IPS-NIHi11 (cell line): Measurements from ENCODE around the gene AKIP1.
"Not testable (repeated sequence)": the region's sequence is repeated elsewhere in the genome, so short reads cannot be mapped to it uniquely, and the experiment has no call there.

Experiments
- DNase-seq: peaks from one replicate; pipeline ENCODE4 v3.0.0; 2012; ENCODE audit warnings: mixed read lengths, low spot score

The AKIP1 gene

GRCh38 chr11:8917157-8917825, 6.3 kb downstream of the AKIP1 start:
- peak; percentile 66 for DNase-seq

DNA sequence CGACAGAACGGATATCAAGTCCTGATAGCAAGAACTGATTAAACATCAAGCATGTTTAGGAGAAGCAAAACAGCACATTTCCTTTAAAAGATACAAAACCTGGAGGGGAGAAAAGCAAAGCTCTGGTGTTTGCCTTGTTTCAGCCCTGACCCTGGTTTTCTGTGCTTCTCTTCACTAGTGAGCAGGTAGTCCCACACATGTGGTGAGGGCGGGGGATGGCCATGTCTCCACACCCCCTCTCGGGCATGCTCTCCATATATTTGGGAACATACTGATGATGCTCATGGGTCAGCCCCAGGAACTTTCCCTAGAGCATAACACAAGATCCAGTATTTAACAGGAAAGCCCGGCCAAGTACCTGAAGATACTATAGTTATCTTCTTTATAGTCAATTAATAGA, 11.7 kb downstream of the AKIP1 start:
- no peak for DNase-seq

DNA sequence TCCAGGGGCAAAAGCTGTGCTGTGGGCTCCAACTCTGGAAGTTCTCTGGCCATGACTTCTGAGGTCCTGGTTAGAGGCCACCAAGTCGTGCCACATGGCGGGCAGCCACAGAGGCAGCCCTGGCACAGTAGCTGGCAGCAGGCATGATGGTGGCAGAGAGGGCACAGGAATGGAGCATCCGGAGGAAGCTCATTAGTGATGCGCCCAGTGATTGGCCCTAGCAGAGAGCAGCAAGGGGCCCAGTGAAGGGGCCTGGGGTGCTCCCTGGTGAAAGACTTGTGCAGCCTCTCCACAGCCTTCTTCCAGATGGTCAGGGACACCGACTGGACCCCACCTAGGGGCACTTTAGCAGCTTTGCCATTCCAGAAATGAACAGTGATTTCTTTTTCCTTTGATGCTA, 14.7 kb downstream of the AKIP1 start:
- DNase-seq, result no peak

GRCh38 chr11:8926236-8926635, 15.2 kb downstream of the AKIP1 start:
- no peak for DNase-seq

- no peak for DNase-seq
Observed at GRCh38 chr11:8927233-8927632, 16.2 kb downstream of the AKIP1 start.

- DNase-seq, result no peak
Observed at GRCh38 chr11:8928205-8928604, 17.2 kb downstream of the AKIP1 start.

DNA sequence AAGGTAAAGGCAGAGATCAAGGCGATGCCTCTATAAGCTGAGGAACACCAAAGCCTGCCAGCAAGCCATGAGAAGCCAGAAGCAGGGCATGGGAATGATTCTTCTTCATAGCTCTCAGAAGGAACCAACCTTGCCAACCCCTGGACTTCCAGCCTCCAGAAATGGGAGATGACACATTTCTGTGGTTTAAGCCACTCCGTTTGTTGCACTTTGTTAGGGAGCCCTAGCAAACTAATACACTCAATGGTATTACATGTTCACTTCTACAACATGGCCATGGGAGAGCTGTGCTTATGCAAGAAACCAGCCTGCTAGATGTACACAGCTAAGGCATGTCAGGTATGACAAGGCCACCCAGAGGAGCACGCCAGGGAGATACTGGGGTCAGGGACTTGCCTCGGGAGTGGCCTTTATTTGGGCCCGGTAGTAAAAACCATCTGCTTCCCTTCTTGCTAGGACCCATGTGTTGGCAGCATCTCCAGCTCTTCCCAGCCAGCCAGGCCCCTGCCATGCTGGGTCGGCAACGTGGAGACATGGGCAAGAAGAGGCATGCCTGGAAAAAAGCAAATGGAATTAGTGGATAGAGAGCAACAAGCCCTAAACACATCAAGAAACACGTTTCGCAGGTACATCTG, 18.1 kb downstream of the AKIP1 start:
- no peak for DNase-seq

GRCh38 chr11:8930456-8931175, 19.6 kb downstream of the AKIP1 start:
- DNase-seq, result no peak

DNA sequence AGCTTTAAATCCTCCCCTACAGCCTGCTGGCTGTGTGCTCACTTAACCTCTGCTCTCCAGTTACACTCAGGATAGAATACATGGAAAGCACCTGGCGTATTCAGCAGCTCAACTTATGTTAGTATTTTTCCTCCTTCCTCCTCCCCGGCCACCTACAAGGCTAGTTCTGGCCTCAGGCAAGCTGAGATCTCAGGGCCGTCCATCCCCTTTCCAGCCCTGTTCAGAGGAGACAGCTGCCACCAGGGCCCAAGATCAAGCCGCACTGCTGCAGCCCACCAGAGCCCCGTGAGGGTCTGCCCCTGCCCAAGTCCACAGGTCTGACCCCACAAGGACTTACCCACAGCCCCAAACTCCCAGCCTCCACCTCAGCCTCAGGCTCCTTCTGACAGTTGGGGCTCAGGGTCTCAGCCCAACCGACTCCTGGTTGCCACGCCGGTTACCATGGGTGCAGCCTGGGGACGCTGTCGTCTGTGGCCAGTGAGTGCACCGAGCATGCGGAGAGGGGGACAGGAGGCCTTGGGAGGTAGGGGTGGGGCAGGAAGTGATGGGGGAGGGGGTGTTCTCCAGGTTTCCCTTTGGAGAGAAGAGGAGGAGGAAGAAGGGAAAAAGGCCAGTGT, 21.7 kb downstream of the AKIP1 start, which contains the start of gene C11orf16:
C11orf16 (minus strand) TSS at position 384 of the 617 bp plus-strand sequence. CDS start 639 bp downstream, outside the sequence.
- peak; percentile 33 for DNase-seq

GRCh38 chr11:8933931-8934330, 22.9 kb downstream of the AKIP1 start:
- no peak for DNase-seq

- DNase-seq, result no peak
Observed at GRCh38 chr11:8934742-8935488, 23.9 kb downstream of the AKIP1 start.

DNA sequence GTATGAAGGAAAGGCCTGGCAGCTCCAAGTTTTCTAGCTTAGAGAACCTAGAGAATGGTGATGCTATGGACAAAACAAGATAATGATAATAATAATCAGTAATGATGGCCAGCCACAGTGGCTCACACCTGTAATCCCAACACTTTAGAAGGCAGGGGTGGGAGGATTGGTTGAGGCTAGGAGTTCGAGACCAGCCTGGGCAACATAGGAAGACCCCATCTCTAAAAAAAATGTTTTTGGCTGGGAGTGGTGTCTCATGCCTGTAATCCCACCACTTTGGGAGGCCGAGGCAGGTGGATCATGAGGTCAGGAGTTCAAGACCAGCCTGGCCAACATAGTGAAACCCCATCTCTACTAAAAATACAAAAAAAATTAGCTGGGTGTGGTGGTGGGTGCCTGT, 24.8 kb downstream of the AKIP1 start:
- DNase-seq, result not testable (repeated sequence)

DNA sequence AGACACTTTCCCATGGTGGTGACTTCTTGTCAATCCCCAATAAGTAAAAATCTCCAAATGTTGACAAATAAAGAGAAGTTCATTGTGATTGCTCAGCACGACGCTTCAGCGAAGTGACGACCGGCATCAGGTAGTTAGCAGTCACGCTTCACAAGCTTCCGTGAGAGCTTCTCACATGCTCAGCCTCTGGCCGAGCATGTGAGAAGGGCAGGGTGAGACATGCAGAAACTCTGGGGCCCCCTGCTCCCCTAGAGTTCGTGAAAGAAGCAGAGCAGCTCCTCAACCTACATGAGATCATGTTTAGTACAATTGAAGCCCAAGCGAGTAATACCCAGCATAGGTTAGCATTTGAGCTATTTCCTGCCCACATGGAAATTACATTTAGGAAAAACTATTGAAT, 26.2 kb downstream of the AKIP1 start:
- no peak for DNase-seq

- no peak for DNase-seq
Observed at GRCh38 chr11:8937659-8938058, 26.7 kb downstream of the AKIP1 start.

DNA sequence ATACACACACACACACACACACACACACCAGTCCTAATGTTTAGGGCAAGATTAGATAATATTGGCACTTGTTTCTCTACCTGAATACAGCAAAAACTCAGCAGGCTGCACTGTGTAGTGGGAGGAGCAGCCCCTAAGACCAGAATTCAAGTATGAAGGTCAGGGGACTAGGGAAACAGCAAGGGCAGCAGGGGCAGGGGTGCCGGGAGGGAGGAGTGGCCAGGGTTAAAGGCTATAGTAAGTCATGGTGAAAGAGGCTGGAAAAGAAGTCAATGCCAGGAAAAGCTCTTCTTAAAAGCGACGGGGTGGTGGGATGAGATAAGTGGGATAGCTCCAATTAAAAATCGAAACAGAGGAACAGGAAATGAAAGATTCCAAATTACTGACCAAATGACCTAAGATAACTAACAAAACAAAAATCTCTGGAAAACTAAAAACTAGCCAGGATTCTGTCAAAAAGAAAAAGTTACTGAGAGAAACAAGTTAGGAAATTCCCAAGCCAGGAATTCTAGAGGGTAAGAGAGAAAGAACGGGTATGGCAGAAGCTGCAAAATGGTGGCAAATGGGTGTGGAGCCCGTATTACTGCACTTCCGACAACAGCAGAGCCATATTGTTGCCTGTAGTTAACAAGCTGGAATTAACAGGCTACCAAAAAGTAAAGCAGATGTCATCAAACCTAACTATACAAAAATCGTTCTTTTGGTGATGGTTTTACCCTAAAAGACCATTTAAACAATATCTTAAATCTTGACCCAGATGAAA, 30.5 kb downstream of the AKIP1 start:
- no peak for DNase-seq

DNA sequence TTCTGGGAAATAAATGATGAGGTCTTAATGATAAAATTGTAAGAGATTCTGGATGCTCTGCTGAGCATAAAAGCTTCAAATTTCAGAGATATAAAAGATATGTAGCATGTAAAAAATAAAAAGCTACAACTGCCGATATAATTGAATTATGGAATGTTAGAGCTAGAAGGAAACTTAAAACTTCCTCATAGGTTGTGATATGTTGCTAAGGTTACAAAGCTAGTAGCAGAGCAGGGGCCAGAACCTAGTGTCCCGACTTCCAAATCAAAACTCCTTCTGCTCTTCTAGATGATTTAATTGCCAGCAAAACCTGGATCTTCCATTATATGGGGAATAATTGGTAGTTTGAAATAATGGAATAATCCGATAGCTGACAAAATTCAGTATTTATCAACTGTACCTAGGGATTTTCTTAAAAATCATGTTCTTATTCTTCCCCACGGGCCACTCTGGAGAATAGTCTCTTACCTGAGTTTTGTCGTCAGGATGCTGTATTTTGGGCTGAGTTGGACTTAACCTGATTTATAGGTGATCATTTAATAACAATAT, 31.6 kb downstream of the AKIP1 start, which contains the start of gene ASCL3:
ASCL3 (minus strand) TSS at position 499 of the 549 bp plus-strand sequence. CDS start 4,855 bp downstream, outside the sequence.
- DNase-seq, result no peak

- no peak for DNase-seq
Observed at GRCh38 chr11:8947230-8947943, 36.4 kb downstream of the AKIP1 start.

DNA sequence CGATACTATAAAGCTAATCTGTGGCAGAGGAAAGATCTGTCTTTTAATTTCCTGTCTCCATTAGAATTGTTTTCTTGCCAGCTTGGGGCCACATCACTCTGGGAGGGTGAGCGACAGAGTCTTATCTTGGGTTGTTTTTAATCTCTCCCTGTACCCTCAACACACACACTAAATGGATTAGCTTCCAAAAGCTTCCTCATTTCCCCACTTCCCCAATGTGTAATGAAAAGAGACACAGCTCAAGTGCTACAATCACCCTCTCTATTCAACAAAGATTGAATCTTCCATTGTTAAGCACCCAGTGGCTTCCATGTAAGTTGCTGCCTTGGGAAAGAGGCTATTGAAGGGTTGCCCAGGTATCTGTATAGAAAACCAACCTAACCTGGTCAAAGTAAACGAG, 37.9 kb downstream of the AKIP1 start:
- DNase-seq, result no peak

DNA sequence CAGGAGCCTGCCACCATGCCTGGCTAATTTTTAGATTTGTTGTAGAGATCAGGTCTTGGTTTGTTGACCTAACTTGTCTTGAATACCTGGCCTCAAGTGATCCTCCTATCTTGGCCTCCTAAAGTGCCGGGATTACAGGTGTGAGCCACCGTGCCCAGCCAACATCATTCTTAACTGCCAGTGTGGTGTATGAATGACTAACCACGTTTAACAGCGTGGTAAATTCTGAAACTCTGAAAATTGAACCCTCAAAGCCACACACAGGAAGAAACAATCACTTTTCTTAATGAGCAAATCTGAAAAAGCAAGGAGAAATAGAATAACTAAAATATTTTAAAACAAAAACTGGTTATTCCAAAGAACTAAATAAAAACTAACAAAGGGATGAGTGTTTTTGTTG, 45.9 kb downstream of the AKIP1 start:
- DNase-seq, result no peak

DNA sequence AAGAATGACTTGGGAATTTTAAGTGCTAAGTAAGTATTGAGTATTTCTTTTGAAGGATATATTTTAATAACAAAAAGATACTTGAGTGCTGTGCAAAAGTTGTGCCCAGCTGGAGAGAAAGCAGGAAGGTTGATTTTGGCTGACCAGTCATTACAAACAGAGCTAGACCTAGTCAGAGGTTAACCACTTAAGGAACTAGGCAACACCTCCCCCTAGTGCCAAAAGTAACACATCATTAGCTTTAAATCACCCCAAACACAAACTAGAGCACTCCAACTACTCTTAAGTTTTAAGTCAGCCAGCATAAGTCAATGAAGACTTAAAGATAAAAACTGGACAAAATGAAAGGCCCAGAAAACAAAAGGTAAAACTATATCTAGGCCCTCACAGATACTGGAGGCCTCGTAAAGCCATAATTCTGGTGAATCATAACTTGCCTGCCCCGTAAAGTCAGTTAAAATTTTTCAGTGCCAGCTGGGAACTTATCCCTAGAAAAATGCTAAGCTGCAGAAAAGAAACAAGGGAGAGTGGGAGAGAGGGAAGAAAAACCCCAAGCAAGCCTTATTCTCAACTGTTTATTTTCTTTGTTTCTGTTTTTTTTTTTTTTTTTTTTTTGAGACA, 48.7 kb downstream of the AKIP1 start:
- peak; percentile 80 for DNase-seq
